PC-9 (cell line): ENCODE data around the gene AHRR.

ENCODE experiments used
- EZH2 ChIP-seq: fragments of 200-600 bp; sonication (generic); IDR thresholded peaks from 2 replicates; pipeline ENCODE4 v1.8.0; 2017; ENCODE audit warnings: antibody characterized with exemption, low read depth
- TF ChIP-seq, protein P1 (sequence below): fragments of 200-600 bp; sonication (generic); conservative IDR thresholded peaks from 2 replicates; pipeline ENCODE4 v1.6.1; 2017; ENCODE audit warnings: mixed run types, antibody characterized with exemption, mild to moderate bottlenecking, moderate library complexity

- no peak for TF ChIP-seq EZH2
- TF ChIP-seq, protein P1, sequence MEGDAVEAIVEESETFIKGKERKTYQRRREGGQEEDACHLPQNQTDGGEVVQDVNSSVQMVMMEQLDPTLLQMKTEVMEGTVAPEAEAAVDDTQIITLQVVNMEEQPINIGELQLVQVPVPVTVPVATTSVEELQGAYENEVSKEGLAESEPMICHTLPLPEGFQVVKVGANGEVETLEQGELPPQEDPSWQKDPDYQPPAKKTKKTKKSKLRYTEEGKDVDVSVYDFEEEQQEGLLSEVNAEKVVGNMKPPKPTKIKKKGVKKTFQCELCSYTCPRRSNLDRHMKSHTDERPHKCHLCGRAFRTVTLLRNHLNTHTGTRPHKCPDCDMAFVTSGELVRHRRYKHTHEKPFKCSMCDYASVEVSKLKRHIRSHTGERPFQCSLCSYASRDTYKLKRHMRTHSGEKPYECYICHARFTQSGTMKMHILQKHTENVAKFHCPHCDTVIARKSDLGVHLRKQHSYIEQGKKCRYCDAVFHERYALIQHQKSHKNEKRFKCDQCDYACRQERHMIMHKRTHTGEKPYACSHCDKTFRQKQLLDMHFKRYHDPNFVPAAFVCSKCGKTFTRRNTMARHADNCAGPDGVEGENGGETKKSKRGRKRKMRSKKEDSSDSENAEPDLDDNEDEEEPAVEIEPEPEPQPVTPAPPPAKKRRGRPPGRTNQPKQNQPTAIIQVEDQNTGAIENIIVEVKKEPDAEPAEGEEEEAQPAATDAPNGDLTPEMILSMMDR: no peak
Measured at GRCh38 chr5:462051-462481, 140.6 kb downstream of the AHRR start.
